Colonic mucosa (tissue), 4 donors: ENCODE measurements around the gene LCN2. TPM values are rescaled to one million over a fixed set of nuclear protein-coding genes. Genes with fewer than 3 reads are reported as not detected.

Experiments
- DNase-seq: peaks from one replicate; pipeline ENCODE4 v3.0.0-alpha.2; 2020
- H3K27ac ChIP-seq: fragments of 200-600 bp; one replicate; pipeline ENCODE4 v1.8.0; 2021
- H3K27me3 ChIP-seq: fragments of 200-600 bp; one replicate; pipeline ENCODE4 v1.8.0; 2021
- H3K36me3 ChIP-seq: fragments of 200-600 bp; one replicate; pipeline ENCODE4 v1.8.0; 2021
- H3K4me1 ChIP-seq: fragments of 200-600 bp; one replicate; pipeline ENCODE4 v1.8.0; 2021; ENCODE audit warnings: mild to moderate bottlenecking
- H3K4me3 ChIP-seq: fragments of 200-600 bp; one replicate; pipeline ENCODE4 v1.8.0; 2021
- H3K9ac ChIP-seq, 2 donors: one replicate each; pipeline ENCODE4 v1.7.0; 2013; ENCODE audit warnings: control low read depth in 2 of 2, low read depth in 2 of 2, low read length in 2 of 2
- H3K9me3 ChIP-seq: fragments of 200-600 bp; one replicate; pipeline ENCODE4 v1.8.0; 2021
- intact Hi-C: fragments of 100-400 bp; cut with DNase I; formaldehyde crosslinking; loops from one replicate; pipeline ENCODE4 v1.14.1; 2022
- total RNA-seq, 2 donors: library from RNA; stranded (reverse); fragmentation: NEBNext Ultra II Directional in 1 of 2; extraction: Animal tissue kit (Norgen Biotek cat#: 25700) in 1 of 2; gene quantifications; one replicate each; pipeline ENCODE4 v1.2.1, GENCODE V29; 2021
- TF ChIP-seq, protein P1 (sequence below): fragments of 200-600 bp; IDR thresholded peaks from one replicate; pipeline ENCODE4 v1.8.0; 2022; ENCODE audit warnings: antibody characterized with exemption, mild to moderate bottlenecking
- donor health status: healthy.
- donor health status: DM: no; HTN: no; CAD: no.
- donor health status: DM: no; HTN: no; CAD: no.

The LCN2 gene
- total RNA-seq, 2 donors from 2014 or later = 162 to 374 TPM

DNA sequence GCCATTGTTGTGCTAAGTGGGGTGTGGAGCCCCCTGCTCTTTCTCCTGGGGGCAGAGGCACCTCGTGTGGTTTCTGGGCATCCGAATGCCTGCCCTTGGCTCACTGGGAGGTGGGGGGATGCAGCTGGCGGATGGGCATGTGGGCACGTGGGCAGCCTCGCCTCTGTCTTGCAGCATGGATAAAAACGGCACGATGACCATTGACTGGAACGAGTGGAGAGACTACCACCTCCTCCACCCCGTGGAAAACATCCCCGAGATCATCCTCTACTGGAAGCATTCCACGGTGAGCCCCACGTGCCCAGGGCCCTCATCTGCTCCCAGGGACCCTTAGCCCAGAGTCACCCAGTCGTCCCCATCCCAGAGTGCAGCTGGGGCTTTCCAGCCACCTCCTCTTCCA is 47.1 kb upstream of the LCN2 start:
- intact Hi-C loops = no loop called here
- Histone ChIP-seq H3K9me3 (no peaks in the 10 kb centered on the region), H3K36me3 (peaks cover 16% of the 10 kb centered on the region), H3K27ac (no peak overlapping the region), H3K9ac (no peak overlapping the region), H3K4me1 (peaks cover 23% of the 10 kb centered on the region), H3K27me3 (no peaks in the 10 kb centered on the region), H3K4me3 (no peak overlapping the region)
- no peak for DNase-seq
- TF ChIP-seq, protein P1, sequence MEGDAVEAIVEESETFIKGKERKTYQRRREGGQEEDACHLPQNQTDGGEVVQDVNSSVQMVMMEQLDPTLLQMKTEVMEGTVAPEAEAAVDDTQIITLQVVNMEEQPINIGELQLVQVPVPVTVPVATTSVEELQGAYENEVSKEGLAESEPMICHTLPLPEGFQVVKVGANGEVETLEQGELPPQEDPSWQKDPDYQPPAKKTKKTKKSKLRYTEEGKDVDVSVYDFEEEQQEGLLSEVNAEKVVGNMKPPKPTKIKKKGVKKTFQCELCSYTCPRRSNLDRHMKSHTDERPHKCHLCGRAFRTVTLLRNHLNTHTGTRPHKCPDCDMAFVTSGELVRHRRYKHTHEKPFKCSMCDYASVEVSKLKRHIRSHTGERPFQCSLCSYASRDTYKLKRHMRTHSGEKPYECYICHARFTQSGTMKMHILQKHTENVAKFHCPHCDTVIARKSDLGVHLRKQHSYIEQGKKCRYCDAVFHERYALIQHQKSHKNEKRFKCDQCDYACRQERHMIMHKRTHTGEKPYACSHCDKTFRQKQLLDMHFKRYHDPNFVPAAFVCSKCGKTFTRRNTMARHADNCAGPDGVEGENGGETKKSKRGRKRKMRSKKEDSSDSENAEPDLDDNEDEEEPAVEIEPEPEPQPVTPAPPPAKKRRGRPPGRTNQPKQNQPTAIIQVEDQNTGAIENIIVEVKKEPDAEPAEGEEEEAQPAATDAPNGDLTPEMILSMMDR = no peak

DNA sequence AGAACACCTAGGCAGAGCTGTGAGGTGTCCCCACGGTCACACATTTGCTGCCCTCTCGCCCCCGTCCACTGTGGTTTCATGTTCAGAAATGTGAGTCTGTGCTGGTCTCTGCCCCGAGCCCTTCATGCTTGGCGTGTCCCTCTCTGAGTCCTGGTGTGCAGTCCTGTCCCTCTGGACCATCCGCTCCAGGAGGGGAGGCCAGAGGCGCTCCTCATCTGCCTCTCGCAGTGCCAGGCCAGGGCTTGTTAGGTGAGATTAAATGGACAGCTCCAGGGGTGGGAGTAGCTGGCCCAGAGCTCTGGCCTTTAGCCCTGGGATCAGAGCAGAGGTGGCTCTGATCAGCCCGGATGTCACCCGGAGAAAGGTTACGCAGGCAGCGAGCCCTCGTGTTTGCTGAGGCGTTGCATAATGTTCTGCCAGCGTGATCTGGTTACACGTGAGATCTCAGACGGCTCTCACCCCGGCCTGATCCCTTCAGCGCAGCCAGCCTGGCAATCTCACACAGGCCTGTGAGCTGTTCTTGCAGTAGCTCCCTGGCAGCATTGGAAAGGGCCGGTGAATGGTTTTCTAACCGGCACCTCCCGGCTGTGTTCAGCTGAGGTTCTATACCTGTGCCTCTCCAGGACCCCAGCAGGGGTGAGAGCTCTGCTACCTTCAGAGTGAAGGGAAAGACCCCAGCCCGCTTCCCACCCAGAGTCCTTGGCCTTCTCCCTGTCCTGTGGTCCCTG is 46.2 kb upstream of the LCN2 start:
- H3K27ac ChIP-seq = peak overlapping the region; percentile 46
- peaks cover 23% of the 10 kb centered on the region for H3K4me1 ChIP-seq
- no peak for DNase-seq
- H3K36me3 ChIP-seq = peaks cover 24% of the 10 kb centered on the region
- intact Hi-C loops = no loop called here
- H3K9ac ChIP-seq = peak overlapping the region in 1 of 2 donors; percentile 57
- H3K9me3 ChIP-seq = no peaks in the 10 kb centered on the region
- no peaks in the 10 kb centered on the region for H3K27me3 ChIP-seq
- no peak overlapping the region for H3K4me3 ChIP-seq
- TF ChIP-seq, protein P1 = no peak

DNA sequence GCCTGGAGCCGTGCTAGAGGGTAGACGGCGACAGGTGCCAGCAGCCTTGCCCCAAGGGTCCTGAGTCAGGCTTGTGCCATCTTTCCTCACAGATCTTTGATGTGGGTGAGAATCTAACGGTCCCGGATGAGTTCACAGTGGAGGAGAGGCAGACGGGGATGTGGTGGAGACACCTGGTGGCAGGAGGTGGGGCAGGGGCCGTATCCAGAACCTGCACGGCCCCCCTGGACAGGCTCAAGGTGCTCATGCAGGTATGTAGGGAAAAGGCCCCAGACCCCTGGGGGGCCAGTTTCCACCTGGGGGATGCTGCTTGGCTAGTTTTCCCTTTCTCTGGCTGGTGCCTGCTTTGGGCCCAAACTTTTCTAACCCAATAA is 45.7 kb upstream of the LCN2 start:
- intact Hi-C loops = no loop called here
- Histone ChIP-seq H3K9ac (peak overlapping the region in 1 of 2 donors; percentile 57), H3K4me1 (peaks cover 25% of the 10 kb centered on the region), H3K27ac (peak overlapping the region; percentile 46), H3K36me3 (peaks cover 27% of the 10 kb centered on the region), H3K27me3 (no peaks in the 10 kb centered on the region), H3K4me3 (no peak overlapping the region), H3K9me3 (no peaks in the 10 kb centered on the region)
- DNase-seq = no peak
- TF ChIP-seq, protein P1 = peak; percentile 43

DNA sequence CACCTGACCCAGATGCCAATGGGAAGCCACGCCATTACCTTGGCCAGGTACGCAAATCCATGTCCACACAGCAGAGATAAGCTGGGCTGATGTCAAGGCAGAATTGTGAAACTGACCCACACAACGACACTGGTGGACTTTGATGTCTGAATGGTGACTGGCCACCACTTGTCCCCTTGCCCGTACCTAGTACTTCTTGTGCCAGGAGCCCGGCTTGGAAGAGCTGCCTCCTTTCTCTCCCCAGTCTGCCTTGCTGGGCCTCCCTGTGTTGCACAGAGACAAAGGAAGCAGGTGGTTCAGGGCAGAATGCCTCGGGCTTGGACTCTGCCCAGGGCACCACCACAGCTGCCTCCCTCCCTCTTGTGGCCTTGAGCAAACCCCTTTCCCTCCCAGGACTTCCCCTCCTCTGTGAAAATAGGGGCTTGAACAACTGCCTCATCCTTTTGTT is 45.1 kb upstream of the LCN2 start:
- H3K27ac ChIP-seq = peak overlapping the region; percentile 46
- H3K9ac ChIP-seq = peak overlapping the region; percentile 37 to 57
- peaks cover 24% of the 10 kb centered on the region for H3K4me1 ChIP-seq
- peak; percentile 84 for DNase-seq
- peaks cover 27% of the 10 kb centered on the region for H3K36me3 ChIP-seq
- no peaks in the 10 kb centered on the region for H3K9me3 ChIP-seq
- H3K27me3 ChIP-seq = no peaks in the 10 kb centered on the region
- TF ChIP-seq, protein P1 = no peak
- intact Hi-C loops = no loop called here
- no peak overlapping the region for H3K4me3 ChIP-seq

DNA sequence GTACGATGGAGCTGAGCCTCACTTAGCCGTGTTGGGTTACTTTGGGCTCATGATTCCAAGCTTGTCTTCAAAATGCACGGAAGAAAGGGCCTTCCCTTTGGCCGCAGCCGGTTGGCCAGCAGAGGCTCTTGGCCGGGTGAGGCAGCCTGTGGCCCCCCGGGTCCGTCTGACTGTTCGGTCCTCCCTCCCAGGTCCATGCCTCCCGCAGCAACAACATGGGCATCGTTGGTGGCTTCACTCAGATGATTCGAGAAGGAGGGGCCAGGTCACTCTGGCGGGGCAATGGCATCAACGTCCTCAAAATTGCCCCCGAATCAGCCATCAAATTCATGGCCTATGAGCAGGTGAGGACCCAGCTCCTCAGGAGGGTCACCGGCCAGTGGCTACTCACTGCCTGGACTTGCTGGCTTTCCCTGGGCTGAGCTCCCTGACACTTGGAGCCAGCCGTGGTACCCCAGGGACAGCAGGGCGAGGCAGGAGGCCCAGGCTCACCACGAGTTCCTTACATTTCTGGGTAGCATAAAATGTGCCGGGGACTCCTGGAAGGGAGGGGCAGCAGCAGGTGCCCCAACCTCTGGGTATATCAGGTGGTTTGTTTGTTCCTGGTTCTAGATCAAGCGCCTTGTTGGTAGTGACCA is 43.6 kb upstream of the LCN2 start:
- Histone ChIP-seq H3K9ac (peak overlapping the region; percentile 18 to 61), H3K27me3 (no peaks in the 10 kb centered on the region), H3K36me3 (peaks cover 27% of the 10 kb centered on the region), H3K4me1 (peaks cover 16% of the 10 kb centered on the region), H3K27ac (peak overlapping the region; percentile 8), H3K4me3 (no peak overlapping the region), H3K9me3 (no peaks in the 10 kb centered on the region)
- no peak for DNase-seq
- TF ChIP-seq, protein P1 = no peak
- intact Hi-C loops = no loop called here
